Keratinocyte (primary cell): ENCODE results near the gene RFTN1.

Experiments
- EZH2 ChIP-seq: IDR thresholded peaks from one replicate; pipeline ENCODE4 v1.6.1; 2012; ENCODE audit warnings: inconsistent platforms, mild to moderate bottlenecking, low read length, moderate library complexity
- TF ChIP-seq, protein P1 (sequence below), 3 experiments: IDR thresholded peaks in 1 of 3; conservative IDR thresholded peaks in 1 of 3; optimal IDR thresholded peaks in 1 of 3; 2 replicates in 2 of 3; 3 replicates in 1 of 3; pipeline versions ENCODE3 to v1.5.1; 2011; ENCODE audit warnings: low read length in 3 of 3, mild to moderate bottlenecking in 3 of 3, moderate library complexity in 2 of 3, control low read depth in 1 of 3, inconsistent platforms in 1 of 3; ENCODE audit not compliant: insufficient read depth in 2 of 3; ENCODE audit errors: extremely low read depth in 1 of 3

DNA sequence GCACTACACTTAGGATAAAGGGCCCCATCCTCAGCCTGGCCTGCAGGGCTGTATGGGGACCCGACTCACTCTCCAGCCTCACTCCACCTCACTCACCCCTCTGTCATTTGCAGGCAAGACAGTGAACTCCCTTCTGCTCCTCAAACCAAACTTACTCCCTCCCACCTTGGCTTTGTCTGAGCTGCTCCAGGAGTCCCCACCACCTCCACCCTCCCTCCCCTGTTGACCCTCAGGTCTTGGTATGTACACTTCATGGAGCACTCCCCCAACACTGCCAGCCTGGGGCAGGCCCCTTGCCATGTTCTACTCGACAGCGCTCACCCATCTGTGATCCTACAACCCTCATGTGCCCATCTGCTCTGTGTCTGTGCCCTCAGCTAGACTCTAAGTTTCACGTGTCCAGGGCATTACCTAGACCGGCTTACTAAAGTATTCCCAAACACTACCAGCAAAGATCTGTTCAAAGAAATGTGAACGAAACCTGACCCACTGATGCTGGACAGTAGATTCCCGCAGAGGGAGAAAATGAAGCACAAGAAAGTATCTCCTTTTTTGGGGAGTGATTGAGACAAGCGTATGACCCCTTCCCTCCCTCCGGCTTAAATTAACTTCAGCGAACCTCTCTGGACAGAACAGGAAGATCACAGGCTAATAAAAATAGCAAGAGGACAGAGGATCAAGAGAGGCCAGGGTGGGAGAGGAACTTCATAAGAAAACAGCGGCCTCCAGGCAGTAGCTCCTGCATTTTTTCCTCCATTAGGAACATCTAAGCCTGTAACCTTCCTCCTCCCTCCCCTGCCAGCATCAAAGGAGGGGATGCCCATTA, 113.2 kb downstream of the RFTN1 start:
- TF ChIP-seq, protein P1, sequence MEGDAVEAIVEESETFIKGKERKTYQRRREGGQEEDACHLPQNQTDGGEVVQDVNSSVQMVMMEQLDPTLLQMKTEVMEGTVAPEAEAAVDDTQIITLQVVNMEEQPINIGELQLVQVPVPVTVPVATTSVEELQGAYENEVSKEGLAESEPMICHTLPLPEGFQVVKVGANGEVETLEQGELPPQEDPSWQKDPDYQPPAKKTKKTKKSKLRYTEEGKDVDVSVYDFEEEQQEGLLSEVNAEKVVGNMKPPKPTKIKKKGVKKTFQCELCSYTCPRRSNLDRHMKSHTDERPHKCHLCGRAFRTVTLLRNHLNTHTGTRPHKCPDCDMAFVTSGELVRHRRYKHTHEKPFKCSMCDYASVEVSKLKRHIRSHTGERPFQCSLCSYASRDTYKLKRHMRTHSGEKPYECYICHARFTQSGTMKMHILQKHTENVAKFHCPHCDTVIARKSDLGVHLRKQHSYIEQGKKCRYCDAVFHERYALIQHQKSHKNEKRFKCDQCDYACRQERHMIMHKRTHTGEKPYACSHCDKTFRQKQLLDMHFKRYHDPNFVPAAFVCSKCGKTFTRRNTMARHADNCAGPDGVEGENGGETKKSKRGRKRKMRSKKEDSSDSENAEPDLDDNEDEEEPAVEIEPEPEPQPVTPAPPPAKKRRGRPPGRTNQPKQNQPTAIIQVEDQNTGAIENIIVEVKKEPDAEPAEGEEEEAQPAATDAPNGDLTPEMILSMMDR (optimal IDR thresholded peaks at IDR 0.05 in 1 of 3, IDR thresholded peaks at IDR 0.05 in 1 of 3, conservative IDR thresholded peaks at IDR 0.05 in 1 of 3; ENCODE audit: extremely low read depth in 1 of 3, insufficient read depth in 2 of 3, low read length in 3 of 3), result no peak
- TF ChIP-seq EZH2, result no peak
